ENCODE measurements around the gene FBXO15.

The FBXO15 gene

DNA sequence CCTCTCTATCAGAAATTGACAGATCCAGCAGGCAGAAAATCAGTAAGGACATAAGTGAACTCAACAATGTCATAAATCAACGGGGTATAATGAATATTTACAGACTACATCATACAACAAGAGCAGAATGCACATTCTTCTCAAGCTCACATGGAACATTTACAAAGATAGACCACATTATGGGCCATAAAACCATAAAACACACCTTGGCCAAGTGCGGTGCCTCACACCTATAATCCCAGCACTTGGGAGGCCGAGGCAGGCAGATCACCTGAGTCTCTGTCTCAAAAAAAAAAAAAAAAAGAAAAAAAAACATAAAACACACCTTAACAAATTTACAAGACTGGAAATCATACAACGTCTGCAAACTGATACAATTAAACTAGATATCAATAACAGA lies 36.7 kb downstream of the FBXO15 start:
- DNase-seq (ENCODE audit: low read depth): no peak

DNA sequence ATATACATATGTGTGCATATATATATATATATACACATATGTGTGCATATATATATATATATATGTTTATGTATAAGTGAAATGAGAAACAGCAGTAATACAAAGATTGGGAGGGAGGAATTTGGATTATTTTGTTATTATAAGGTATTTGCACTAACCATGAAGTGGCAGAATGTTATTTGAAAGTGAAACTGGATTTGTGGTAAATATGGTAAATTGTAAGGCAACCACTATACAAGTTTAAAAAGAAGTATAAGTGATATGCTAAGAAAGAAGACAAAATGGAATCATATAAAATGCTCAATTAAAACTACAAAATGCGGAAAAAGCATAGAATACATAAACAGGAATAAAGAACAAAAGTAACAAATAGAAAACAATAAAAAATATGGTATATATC lies 37.5 kb downstream of the FBXO15 start:
- DNase-seq (ENCODE audit: low read depth): no peak

DNA sequence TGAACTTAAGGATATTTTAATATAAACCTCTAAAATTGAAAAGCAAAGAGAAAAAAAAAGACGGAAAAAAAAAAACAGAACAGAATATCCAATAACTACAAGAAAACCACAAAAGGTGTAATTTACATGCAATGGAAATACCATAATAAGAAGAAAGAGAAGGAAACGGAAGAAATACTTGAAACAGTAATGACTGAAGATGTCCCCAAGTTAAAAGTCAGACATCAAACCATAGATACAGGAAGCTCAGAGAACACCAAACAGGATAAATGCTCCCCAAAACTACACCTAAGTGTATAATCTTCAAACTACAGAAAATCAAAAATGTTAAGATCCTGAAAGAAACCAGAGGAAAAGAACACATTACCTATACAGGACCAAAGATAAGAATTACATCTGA lies 39.2 kb downstream of the FBXO15 start:
- DNase-seq (ENCODE audit: low read depth): no peak

DNA sequence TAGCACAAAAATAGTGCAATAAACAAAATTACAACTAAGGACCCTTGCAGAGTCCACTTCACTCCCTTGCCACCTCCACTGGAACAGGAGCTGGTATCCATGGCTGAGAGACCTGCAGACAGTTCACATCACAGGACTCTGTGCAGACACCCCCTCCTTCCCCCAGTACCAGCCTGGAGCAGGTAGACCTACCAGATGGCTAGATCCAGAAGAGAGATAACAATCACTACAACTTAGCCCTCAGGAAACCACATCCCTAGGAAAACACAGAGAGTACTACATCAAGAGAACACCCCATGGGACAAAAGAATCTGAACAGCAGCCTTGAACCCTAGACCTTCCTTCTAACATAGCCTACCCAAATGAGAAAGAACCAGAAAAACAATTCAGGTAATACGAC lies 49.8 kb downstream of the FBXO15 start:
- no peak for DNase-seq (ENCODE audit: low read depth)

DNA sequence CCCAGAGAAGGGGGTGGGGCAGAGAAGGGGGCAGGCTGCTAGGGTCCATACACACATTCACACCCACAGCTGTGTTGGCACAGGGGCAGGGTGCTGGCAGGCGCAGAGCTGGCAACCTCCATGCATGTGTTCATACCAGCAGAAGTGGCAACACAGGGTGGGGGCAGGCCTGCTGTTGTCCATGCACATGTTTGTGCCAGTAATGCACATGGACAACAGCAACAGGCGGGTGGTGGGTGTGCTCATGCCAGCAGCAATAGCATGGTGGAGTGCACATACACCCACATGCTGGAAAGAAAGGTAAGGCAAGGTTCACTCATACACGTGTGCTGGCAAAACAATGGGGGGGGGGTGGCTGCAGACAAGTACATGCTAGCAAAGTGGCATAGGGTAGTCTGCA lies 54.7 kb downstream of the FBXO15 start:
- no peak for DNase-seq (ENCODE audit: low read depth)

DNA sequence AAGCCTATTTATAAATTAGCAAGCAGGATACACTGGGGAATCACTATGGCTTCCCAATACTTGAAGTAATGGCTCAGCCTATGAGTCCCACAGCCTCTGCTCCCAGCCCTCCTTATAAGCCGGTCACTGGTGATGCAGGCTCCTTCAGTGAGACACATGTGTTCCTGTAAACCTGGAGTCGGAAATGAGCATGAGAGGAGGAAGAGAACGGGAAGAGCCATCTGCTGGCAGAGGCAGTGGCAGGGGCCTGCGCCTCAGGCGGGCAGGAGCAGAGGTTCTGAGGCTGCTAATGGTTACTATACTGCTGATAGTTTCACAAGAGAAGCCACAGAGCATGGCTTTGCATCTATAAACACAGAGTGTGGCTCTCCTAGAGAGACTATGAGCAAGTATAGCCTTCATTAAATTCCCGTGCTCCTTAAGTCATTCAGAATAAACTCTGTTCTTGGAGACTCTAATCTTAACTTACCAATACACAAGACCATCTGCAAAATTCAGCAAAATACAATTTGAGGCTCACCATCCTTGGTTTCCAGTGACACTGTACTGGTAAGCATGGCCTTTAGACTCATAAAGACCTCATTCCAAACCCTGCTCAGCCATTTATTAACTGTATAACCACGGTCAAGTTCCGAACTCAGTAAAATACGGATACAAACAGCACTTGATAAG lies 63.3 kb downstream of the FBXO15 start:
- no peak for DNase-seq (ENCODE audit: low read depth)

DNA sequence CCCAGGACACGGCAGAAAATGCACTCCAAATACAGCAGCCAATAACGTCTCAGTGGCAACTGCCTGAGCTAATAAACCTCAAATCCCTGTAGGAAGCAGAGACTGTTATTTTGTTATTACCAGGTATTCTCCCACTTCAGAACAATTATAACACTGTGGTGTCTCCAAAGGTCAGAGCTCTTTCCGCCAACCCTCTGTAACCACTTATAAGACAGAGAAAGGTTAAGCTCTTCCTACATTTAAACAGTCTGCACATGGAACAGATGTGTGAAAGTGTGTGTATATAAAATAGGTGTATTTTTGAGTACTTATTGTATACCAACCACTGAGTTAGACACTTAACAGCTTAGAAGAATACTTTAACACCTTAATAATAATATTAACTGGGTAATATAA lies 64.1 kb downstream of the FBXO15 start:
- no peak for DNase-seq (ENCODE audit: low read depth)

DNA sequence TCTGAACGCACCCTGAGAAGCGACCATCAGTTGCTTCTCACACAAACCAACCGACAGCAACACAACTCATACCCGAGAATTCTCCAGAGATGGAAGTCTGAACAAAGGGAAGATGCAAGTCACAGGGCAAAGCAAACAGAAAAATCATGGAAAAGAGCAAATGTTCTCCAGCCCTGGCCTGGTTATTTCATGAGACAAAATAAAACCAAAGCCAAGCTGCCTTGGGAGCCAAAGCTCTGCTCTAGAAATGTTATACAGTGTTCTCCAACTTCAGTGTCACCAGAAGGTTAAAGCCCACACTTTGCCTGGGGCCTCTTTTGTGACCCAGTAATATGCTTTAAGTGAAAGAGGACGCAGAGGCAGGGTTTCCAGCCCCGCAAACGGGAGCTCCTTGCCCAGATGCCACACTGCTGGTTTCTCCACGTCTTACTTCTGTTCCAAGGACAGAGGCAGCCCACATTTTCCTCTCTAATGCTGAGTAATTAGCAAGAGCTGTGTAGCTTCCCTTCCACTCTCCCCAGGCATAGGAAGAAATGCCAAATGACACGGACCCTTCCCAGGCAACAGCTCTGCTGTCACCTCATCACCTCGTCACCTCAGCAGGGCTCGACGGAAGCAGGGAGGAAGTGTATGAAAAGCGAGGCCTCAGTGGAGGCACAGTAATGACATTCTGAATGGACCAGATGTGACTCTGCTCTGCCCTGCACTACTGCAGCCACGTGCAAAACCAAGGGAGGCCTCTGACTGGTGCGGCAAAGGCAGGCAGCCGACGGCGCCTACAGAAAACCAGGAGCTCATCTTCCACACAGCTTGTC lies 64.7 kb downstream of the FBXO15 start:
- DNase-seq (ENCODE audit: low read depth): no peak

DNA sequence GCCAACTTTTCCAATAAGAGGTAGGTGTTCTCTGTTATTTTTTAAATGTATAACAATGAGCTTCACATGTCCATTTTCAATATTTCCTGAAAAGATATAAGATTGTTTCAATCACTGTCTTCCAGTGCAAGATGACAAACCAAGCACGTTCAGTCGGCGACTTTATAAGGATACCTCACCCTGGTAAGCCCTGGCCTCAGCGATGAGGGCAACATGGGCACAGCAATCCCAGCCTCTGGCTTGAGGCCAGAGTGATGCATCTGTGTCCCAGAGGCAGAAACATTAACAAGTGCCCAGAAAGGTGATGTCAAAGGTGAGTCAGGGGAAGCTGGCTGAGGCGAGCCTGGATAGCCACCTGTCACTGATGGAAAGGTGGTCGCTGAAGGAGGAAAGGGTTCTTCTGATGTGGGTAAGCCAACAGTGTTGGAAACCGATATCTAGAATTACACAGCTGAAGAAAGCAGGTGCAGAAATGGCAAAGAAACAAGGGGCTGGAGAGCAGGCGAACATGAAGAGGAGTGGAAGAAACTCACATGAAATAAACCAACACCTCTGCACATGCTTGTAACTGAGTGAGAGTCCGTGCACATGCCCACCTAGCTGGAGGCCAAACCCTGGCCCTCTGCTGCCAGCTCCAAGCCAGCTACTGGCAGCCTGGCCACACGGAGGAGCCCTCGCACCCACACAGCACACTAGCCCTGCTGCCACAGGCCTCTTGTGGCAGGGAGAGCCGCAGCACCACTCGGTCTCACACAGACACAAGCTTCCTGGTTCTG lies 65.5 kb downstream of the FBXO15 start:
- DNase-seq (ENCODE audit: low read depth): no peak

DNA sequence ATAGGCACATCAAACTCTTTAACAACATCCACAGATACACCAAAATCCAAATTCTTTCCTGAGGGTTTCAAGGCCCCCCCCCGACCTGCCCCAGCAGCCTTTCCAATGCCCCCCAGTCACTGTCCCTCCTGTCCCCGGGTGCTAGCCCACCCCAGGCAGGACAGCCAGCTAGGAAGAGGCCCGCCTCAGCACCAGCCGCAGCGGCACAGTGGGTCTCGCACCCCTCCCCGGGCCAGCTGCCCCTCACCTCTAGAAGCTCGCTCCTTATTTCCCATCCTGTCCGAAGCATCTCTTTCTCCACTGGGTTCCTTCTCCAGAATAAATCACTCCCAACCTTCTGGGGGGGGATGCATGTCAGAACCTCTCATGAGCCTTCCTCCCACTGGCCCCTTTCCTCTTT lies 69.4 kb downstream of the FBXO15 start:
- no peak for DNase-seq (ENCODE audit: low read depth)

DNA sequence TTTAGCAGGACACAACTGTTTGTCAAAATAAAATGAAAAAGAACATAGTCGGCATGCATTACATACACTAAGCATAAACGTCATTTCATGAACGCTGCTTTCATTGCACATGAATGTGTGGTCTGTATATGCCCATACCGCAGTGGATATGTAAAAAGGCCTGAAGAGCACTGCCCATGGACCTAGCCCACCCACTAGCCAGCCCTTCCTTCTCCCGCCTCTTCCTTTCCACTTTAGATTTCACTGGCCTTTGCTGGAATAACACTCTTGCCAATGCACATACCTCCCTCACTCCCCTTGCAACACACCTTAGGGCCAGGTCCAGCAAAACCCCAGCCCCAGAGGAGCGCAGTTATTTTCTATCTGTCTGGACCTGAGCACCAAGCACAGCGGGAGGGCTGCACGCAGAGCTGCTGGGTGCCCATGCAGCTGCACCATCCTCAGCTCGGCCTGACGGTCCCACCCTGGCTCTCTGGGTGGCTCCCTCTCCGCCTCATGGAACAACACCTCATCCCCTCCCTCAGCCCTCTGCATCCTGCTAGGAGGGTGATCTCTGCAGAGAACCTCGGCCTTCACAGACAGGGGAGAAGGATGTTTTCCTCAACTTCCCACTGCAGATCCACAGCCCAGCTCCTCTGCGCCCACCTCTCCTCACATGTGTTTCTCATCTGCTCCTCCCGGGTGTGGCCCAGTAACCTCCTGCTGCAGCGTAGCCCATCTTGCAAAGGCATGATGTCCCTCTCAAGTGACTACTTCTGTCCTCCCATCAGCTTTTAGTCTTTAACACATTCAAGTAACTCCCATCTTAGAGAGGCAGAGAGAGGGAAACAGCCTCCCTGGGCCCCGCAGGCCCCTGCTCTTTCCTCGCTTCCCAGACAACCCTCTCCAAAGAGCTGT lies 72.7 kb downstream of the FBXO15 start:
- no peak for DNase-seq (ENCODE audit: low read depth)

DNA sequence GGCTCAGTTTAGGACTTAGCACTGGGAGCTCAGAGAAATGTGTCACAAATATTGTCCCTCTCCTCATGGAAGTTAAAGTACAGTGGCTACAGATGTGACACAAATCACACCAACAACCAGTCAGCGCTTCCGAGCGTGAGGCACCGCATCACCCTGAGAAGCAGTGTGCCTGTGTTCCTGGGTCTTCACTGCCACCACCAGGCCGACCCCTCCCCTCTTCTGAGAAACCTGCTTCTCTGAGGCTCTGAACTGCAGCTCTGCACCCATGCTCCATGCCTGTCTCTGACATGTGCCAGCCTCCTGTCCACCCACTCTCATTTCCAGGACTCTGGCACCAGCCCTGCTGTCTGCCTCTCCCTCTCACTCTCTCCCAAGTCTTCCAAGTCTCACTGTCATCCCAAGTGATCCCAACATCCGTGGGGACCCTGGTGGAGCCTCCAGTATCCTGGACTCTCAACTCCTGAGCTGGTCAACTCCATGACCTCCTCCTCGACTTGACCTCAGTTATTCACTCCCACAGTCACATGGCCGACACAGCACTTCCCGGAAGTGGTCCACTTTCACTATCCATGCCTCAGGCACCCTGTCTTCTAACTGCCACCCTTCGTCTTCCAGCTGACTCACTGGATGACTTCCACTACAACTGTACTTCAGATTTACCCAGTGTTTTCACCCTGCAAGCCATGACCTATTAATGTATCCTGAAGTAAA lies 73.5 kb downstream of the FBXO15 start:
- DNase-seq (ENCODE audit: low read depth): no peak

DNA sequence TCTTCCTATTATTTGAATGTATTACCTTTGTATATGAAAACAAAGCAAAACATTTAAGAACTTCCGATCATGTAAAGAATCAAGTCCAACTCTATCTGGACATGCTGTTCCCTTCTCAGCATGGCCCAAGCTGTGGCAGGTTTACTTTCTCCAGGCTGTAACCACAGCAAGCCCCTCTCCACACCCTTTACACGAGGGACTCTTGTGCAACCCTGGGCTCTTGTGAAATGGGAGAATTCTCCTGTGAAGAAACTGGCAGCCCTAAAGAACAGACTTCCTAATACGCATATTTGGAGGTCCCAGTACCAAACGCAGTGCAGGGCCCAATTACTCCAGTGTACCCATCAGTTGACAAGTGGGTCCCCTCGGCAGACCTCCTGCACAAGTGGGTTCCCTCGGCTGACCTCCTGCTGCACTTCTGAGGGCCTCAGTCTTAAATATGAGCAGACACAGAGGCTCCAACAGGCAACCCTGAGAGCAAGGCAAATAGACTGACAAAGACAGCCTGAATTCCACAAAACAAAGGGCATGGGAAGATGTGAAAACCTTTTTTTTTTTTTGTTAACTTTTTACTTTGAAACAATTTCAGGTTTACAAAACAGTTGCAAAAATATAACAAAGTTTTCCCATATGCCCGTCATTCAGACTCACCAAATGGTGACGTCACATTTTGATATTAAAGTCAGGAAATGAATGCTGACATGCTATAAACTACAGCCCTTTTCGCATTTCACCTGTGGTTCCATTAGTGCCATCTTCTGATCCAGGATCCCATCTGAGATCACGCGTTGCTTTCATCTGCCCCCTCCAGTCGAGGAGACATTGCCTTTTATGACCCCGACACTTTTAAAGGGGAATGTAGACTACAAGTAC lies 78.2 kb downstream of the FBXO15 start:
- no peak for DNase-seq (ENCODE audit: low read depth)

DNA sequence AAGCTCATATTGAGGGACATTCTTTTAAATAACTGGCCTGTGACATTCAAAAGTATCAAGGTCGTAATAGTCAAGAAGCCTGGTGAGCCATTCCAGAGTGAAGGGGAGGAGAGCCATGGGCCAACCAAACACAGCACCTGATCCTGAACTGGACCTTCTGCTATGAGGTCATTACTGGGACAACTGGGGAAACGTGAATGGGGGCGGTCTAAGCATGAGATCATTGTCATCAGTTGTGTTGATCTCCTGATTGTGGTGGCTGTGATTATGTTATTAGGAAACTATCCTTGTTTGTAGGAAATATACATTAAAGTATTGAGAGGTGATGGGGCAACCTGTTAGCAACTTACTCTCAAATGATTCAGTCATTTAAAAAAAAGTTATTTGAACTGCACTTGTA lies 79.3 kb downstream of the FBXO15 start:
- no peak for DNase-seq (ENCODE audit: low read depth)

DNA sequence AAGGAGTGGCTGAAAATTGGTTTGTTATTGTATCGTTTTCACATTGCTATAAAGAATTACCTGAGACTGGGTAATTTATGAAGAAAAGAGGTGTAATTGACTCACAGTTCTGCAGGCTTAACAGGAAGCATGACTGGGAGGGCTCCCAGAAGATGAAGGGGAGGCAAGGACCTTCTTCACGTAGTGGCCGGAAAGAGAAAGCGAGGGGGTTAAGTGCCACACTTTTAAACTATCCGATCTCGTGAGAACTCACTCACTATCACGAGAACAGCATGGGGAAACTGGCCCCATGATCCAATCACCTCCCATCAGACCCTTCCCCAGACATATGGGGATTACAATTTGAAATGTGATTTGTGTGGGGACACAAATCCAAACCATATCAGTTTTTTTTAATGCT lies 81.6 kb downstream of the FBXO15 start:
- no peak for DNase-seq (ENCODE audit: low read depth)

DNA sequence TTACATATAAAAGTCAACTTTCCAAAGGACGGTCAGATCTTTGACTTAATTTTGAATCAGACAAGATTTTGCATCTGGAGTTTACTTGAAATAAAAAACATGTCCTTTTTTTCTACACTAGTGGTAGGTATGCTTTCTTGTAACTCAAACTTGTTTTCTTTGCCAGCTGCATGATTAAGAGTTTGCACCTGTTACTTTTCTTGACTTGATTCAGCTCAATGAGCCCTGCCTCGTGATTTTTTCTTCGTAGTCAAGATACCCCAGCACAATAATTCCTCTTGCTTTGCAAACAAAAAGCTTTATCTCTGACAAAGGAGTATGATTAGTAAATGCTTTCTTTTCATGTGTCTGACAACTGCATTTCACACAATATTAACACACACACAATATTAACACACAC lies 82.3 kb downstream of the FBXO15 start:
- DNase-seq (ENCODE audit: low read depth): no peak

DNA sequence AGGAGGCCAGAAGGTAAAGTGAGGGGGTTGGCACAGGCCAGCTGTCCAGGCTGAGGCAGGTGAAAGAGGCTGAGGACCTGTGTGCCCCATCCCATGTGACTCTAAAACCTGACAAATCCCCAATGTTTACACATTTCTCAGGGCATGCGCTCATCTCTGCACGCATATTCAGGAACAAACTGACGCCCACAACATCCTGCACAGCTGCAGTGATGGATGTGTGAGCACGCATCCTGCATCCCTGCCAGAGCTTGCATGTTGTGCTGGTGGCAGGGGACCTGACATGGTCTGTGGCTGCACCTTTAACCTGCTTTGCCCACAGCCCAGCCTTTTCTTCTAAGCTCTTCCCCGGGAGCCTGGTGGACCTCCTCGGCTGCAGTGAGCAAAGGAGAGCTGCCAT lies 83.1 kb downstream of the FBXO15 start:
- no peak for DNase-seq (ENCODE audit: low read depth)

DNA sequence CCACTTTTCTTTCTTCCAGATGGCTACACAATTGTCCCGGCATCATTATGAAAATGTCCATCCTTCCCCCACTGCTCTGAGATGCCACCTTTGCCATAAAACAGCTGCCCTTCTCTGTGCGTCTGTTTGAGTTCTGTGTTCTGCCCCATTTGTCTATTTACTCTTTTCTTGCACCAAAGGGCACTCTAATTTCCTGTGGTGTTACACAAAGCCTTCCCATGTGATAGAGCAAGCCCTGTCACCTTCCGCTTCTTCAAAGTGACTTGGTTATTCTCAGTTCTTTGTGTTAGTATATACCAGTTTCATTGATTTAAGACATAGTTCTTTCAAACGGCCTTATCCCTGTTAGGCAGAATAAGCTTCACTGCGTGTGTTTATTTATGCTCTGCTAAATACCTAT lies 84.1 kb downstream of the FBXO15 start:
- no peak for DNase-seq (ENCODE audit: low read depth)

DNA sequence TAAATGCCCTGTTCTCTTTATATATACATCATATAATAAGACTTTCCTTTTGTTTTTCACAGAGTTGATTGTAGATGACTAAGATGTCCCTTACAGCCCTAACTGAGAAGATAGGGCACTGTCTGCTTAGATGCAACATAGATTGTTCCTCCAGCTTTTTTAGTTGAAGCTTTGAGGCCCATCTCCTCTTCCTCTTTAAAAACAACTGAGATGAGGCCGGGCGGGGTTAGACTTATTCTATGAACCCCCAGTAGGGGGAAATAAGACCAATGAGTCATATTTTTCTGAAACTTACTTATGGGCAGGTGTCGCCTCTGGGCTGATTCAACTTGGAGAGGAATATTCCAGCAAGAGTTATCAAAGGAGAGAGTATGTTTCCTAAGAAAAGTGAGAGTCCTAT lies 84.6 kb downstream of the FBXO15 start:
- no peak for DNase-seq (ENCODE audit: low read depth)

DNA sequence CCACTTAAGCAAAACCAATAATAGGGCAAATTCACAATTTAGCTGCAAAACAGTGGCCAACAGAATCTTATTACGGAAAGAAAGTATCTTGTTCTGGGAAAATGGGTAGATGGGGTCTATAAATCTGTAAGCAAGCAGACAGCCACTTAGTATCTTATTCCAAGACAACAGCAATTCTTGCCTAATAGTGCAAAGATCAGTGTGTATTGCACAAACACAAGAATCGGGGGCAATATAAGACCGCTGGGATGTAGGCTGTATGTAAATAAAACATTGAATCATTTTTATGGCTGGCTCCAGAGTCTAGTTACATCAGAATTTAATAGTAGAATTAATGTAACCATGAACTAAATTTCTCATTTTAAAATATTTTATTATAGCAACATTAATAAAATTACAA lies 85.6 kb downstream of the FBXO15 start:
- no peak for DNase-seq (ENCODE audit: low read depth)

All from HS-5 (cell line).